Upper lobe of right lung (tissue), 1 donor: Measurements from ENCODE around the gene RFFL. TPM values are rescaled to one million over a fixed set of nuclear protein-coding genes. Genes with fewer than 3 reads are reported as not detected.
"Not testable (repeated sequence)": the region's sequence is repeated elsewhere in the genome, so short reads cannot be mapped to it uniquely, and the experiment has no call there.

Experiments used
- ATAC-seq: fragments of 200-7000 bp; cut with Tn5 transposase; one replicate; pipeline ENCODE4 v1.9.1; 2020; ENCODE audit warnings: mild to moderate bottlenecking, moderate library complexity
- DNase-seq: peaks from one replicate; pipeline ENCODE4 v3.0.0-alpha.2; 2020
- H3K27ac ChIP-seq: fragments of 200-600 bp; one replicate; pipeline ENCODE4 v1.8.0; 2022
- H3K27me3 ChIP-seq: fragments of 200-600 bp; one replicate; pipeline ENCODE4 v1.8.0; 2022; ENCODE audit warnings: mild to moderate bottlenecking
- H3K36me3 ChIP-seq: fragments of 200-600 bp; one replicate; pipeline ENCODE4 v1.8.0; 2022
- H3K4me1 ChIP-seq: fragments of 200-600 bp; one replicate; pipeline ENCODE4 v1.8.0; 2022
- H3K4me3 ChIP-seq: fragments of 200-600 bp; one replicate; pipeline ENCODE4 v1.8.0; 2022; ENCODE audit warnings: mild to moderate bottlenecking
- H3K9me3 ChIP-seq: fragments of 200-600 bp; one replicate; pipeline ENCODE4 v1.8.0; 2022
- intact Hi-C: fragments of 100-400 bp; cut with DNase I; formaldehyde crosslinking; loops from one replicate; pipeline ENCODE4 v1.11.0; 2022
- total RNA-seq: library from RNA; stranded (reverse); fragmentation: NEBNext Ultra II Directional; extraction: Animal tissue kit (Norgen Biotek cat#: 25700); gene quantifications from one replicate; pipeline ENCODE4 v1.2.1, GENCODE V29; 2021
- TF ChIP-seq, protein P1 (sequence below): fragments of 200-600 bp; IDR thresholded peaks from one replicate; pipeline ENCODE4 v1.8.0; 2022; ENCODE audit warnings: antibody characterized with exemption
- donor health status: DM: no; HTN: yes; CAD: no; lungs with severe emphysema.

Gene RFFL
- total RNA-seq, 1 donor from 2014 or later = 27.9 TPM

DNA sequence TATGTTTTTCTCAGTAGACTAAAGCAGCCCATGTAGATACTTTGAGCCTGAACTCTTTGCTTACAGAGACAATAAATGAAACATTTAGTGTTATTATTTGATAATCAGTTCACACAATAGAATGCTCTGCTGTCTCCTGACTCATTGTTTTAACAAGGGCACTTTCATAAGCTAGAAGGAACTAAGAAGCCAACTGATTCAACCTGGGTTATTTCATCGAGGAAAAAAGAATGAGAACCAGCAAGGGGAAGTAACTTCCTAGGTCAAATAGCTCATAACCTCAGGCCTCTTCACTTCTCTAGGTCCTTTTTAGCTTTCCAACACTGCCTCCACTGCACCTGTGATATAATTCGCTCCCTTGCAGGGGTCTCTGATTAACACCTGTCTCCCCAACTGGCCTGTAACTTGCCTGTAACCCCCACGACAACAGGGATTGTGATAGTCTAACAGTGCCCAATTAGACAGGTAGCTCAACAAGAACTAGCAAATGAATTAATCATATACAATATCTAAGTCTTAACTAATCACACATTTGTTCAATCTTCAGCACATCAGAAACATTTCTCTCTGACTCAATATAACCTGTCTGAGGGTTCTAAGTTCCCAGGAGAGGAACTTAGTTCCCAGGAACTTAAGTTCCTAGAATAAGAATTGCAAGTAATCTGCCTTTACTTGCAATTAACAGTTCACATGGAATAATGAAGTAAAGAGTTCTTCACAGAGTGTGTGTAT lies 34.8 kb downstream of the RFFL start:
- Histone ChIP-seq H3K4me1 (no peaks in the 10 kb centered on the region), H3K4me3 (no peak overlapping the region), H3K27ac (no peak overlapping the region), H3K36me3 (peaks cover 15% of the 10 kb centered on the region), H3K27me3 (no peaks in the 10 kb centered on the region), H3K9me3 (no peaks in the 10 kb centered on the region)
- no peak for DNase-seq
- TF ChIP-seq, protein P1, sequence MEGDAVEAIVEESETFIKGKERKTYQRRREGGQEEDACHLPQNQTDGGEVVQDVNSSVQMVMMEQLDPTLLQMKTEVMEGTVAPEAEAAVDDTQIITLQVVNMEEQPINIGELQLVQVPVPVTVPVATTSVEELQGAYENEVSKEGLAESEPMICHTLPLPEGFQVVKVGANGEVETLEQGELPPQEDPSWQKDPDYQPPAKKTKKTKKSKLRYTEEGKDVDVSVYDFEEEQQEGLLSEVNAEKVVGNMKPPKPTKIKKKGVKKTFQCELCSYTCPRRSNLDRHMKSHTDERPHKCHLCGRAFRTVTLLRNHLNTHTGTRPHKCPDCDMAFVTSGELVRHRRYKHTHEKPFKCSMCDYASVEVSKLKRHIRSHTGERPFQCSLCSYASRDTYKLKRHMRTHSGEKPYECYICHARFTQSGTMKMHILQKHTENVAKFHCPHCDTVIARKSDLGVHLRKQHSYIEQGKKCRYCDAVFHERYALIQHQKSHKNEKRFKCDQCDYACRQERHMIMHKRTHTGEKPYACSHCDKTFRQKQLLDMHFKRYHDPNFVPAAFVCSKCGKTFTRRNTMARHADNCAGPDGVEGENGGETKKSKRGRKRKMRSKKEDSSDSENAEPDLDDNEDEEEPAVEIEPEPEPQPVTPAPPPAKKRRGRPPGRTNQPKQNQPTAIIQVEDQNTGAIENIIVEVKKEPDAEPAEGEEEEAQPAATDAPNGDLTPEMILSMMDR = no peak
- ATAC-seq = peak; percentile 20
- intact Hi-C loops = no loop called here

DNA sequence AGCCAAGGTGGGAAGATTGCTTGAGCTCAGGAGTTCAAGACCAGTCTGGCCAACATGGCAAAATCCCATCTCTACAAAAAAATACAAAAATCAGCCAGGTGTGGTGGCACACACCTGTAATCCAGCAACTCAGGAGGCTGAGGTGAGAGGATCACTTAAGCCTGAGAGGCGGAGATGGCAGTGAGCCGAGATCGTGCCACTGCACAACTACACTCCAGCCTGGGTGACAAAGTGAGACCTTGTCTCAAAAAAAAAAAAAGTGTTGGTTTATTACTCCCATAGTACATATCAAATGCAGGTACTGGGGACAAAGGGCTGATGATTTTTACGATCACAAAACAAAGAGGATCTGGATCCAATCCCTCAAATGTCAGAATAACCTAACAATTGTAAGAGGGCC lies 35.4 kb downstream of the RFFL start:
- intact Hi-C loops, H3K4me1 ChIP-seq, ATAC-seq, DNase-seq, H3K9me3 ChIP-seq, H3K27me3 ChIP-seq, H3K4me3 ChIP-seq, H3K27ac ChIP-seq: not testable (repeated sequence)
- peaks cover 15% of the 10 kb centered on the region for H3K36me3 ChIP-seq

DNA sequence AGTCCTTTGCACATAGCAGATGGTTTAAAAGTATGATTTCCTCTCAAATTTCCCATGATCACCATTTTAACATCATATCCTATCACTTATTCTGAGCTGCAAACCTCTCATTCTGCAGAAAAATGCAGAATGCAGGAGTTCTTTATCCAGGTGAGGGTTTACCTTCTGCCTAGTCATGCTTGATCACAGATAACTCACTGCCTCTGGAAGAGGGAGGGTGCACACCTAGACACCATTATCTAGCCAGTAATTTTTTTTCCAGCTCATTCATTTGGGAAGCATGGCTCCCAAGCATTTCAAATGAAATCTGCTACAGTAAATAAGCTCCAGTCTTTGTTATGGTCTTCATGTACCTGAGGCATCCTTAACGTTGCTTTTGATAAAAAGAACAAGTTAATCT lies 38.0 kb downstream of the RFFL start:
- ATAC-seq = no peak
- no peak overlapping the region for H3K27ac ChIP-seq
- peaks cover 18% of the 10 kb centered on the region for H3K4me1 ChIP-seq
- no peak for DNase-seq
- TF ChIP-seq, protein P1 = no peak
- peaks cover 22% of the 10 kb centered on the region for H3K36me3 ChIP-seq
- no peak overlapping the region for H3K4me3 ChIP-seq
- H3K9me3 ChIP-seq = no peaks in the 10 kb centered on the region
- H3K27me3 ChIP-seq = no peaks in the 10 kb centered on the region
- intact Hi-C loops = no loop called here

DNA sequence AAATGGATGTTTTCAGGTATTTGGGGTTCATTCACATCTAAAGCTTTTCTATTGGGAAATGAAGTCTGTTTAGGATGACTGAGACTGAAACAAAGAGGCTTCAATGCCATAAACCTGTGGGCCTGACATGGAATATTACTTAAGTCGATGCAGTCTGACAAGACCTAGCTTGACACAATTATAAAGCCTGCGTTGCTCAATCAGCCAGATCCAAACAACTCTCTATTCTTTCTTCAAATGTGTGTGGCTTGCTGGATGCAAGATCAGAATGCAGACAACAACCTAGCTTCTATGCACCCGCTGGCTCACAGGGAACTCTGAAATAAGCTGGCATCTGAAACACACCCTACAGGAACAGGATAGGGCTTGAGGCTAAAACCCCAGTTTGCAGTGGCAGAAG lies 40.0 kb downstream of the RFFL start:
- TF ChIP-seq, protein P1 = no peak
- H3K36me3 ChIP-seq = peaks cover 31% of the 10 kb centered on the region
- H3K4me3 ChIP-seq = no peak overlapping the region
- DNase-seq = no peak
- no peaks in the 10 kb centered on the region for H3K9me3 ChIP-seq
- peaks cover 18% of the 10 kb centered on the region for H3K4me1 ChIP-seq
- intact Hi-C loops = no loop called here
- no peak for ATAC-seq
- H3K27ac ChIP-seq = peak overlapping the region; percentile 82
- H3K27me3 ChIP-seq = no peaks in the 10 kb centered on the region

DNA sequence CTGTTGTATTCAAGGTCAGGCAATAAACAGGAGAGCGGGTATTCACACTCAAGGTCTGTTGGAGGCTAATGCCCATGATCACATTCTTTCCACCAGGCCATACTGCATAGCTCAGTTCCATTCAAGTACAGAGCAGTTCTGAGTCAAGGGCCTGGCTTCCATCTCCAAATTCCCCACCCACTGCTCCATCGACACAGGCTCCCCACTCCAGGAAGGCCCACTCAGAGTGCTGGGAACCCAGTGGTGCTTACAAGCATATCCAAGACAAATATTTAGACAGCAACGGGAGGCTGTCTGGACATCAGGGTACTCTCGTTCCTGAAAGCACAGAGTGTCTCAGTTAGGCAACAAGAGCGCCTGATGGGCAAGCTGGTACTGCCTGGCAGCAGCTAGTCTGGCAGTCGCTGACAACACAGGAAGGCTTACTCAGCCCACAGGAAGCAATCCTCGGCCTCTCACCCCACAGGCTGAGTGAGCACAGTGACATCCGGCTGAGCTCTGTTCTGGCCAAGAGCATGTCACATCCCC lies 40.9 kb downstream of the RFFL start:
- Histone ChIP-seq H3K27me3 (no peaks in the 10 kb centered on the region), H3K36me3 (peaks cover 32% of the 10 kb centered on the region), H3K4me3 (no peak overlapping the region), H3K9me3 (no peaks in the 10 kb centered on the region), H3K4me1 (peaks cover 18% of the 10 kb centered on the region), H3K27ac (peak overlapping the region; percentile 82)
- peak; percentile 87 for DNase-seq
- intact Hi-C loops = no loop called here
- TF ChIP-seq, protein P1 = peak; percentile 9
- ATAC-seq = peak; percentile 96

DNA sequence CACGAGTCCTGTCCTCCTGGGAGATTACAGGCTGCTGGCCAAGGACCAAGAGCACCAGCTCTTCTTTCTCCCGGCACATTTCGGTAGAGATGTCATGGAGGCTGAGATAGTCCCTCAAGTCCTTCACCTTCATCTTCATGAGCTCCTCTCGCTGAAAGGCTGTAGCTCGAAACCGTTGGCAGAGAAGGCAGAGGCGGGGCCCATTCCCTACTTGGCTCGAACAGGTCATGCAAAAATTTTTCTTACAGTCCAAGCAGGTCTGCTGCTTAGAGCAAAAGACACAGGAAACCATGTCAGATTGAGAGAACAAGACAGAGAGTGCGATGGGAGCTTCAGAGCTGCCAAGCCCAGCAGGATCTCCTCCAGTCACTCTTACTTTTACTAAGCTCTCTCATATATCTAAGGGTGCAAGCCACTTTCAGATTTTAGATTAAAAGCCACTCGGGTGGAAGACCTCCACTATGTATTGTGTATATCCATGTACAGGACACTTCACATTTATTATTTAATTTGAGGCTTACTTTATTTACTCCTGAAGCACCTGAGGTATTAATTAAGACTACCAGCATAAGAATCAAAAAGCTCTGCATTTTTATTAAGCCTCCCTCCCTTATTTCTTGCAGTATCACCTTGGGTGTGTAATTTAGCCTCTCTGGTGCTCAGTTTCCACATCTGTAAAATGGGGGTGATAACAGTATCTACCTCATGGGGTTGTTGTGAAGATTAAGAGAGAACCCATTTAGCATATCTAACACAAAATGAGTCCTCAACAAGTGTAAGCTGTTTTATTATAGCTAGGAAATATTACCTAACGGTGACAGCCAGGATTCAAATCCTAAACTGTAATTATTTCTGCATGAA lies 41.8 kb downstream of the RFFL start:
- Histone ChIP-seq H3K4me3 (no peak overlapping the region), H3K36me3 (peaks cover 40% of the 10 kb centered on the region), H3K4me1 (peaks cover 18% of the 10 kb centered on the region), H3K27me3 (no peaks in the 10 kb centered on the region), H3K9me3 (no peaks in the 10 kb centered on the region), H3K27ac (peak overlapping the region; percentile 82)
- intact Hi-C loops = no loop called here
- ATAC-seq = no peak
- no peak for DNase-seq
- TF ChIP-seq, protein P1 = no peak
